22Rv1 (cell line): ENCODE results near the gene CLIC4.

Experiments used
- ZFX ChIP-seq: fragments of 450-650 bp; IDR thresholded peaks from 2 replicates; pipeline ENCODE4 v1.6.1; 2017; ENCODE audit warnings: antibody characterized with exemption, borderline replicate concordance
- TF ChIP-seq, protein P1 (sequence below): fragments of 450-650 bp; IDR thresholded peaks from 2 replicates; pipeline ENCODE4 v1.5.1; 2017; ENCODE audit warnings: mild to moderate bottlenecking

DNA sequence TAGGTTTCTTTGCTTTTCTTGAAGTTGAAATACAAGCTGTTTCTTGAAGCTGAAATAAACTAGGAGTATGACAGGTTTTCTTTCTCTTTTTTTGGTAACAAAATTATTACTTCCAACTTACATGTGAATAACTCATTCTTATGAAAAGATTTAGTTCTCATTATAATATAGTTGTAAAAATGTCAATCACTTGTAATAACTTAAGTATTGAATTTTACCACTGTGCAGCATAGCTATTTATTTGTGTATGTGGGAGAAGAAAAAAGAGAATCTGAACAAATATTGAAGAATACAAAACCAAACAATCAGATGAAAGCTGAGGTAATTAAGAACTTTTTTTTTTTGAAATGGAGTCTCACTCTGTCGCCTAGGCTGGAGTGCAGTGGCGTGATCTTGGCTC lies 11.1 kb downstream of the CLIC4 start:
- TF ChIP-seq, protein P1, sequence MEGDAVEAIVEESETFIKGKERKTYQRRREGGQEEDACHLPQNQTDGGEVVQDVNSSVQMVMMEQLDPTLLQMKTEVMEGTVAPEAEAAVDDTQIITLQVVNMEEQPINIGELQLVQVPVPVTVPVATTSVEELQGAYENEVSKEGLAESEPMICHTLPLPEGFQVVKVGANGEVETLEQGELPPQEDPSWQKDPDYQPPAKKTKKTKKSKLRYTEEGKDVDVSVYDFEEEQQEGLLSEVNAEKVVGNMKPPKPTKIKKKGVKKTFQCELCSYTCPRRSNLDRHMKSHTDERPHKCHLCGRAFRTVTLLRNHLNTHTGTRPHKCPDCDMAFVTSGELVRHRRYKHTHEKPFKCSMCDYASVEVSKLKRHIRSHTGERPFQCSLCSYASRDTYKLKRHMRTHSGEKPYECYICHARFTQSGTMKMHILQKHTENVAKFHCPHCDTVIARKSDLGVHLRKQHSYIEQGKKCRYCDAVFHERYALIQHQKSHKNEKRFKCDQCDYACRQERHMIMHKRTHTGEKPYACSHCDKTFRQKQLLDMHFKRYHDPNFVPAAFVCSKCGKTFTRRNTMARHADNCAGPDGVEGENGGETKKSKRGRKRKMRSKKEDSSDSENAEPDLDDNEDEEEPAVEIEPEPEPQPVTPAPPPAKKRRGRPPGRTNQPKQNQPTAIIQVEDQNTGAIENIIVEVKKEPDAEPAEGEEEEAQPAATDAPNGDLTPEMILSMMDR, result no peak
- TF ChIP-seq ZFX, result no peak
